ENCODE results near the gene MYOZ1. TPM values are rescaled to one million over a fixed set of nuclear protein-coding genes. Genes with fewer than 3 reads are reported as not detected.

MYOZ1 gene
- total RNA-seq, 1 experiment from 2014 or later: 2.4 TPM

- TF ChIP-seq CTCF (conservative IDR thresholded peaks at IDR 0.05): no peak
- H4K8ac ChIP-seq (replicated peaks; ENCODE audit: insufficient read length, low read depth, low read length): no peak overlapping the region
- no peak overlapping the region for H3K23ac ChIP-seq (ENCODE audit: insufficient read length, low read depth, low read length)
- Mint-ChIP-seq H3K4me3 (peak overlapping the region in 1 of 2 experiments; percentile 21; a peak in 2 of 5 replicates), H3K4me1 (peaks cover 30 to 42% of the 10 kb centered on the region in 2 experiments), H3K36me3 (ENCODE audit: insufficient read depth in 1 of 3, low read depth in 3 of 3) (peaks cover 10 to 19% (median 12%) of the 10 kb centered on the region in 3 experiments), H3K27me3 (ENCODE audit: low read depth) (no peaks in the 10 kb centered on the region), H3K9me3 (peaks cover 6 to 8% of the 10 kb centered on the region in 2 experiments), H3K27ac (peak overlapping the region in 1 of 3 experiments; percentile 62; a peak in 2 of 7 replicates)
- no peak overlapping the region for H3K27ac ChIP-seq (ENCODE audit: insufficient read length, low read depth, low read length)
- H3K27me3 ChIP-seq (ENCODE audit: insufficient read depth, low read length): no peaks in the 10 kb centered on the region
- H3K56ac ChIP-seq (ENCODE audit: insufficient read length, low read depth, low read length): no peak overlapping the region
- H2BK20ac ChIP-seq (ENCODE audit: low read depth, low read length, poor library complexity, severe bottlenecking): no peak overlapping the region
- H3K4me2 ChIP-seq (ENCODE audit: insufficient read depth, insufficient read length, low read length): no peak overlapping the region
- WGBS (ENCODE audit: extremely low coverage, insufficient read length, low lambda C conversion rate): 100% methylated on average over 1 of the region's 3 CpGs
- DNase-seq: no peak
- H2AK5ac ChIP-seq (ENCODE audit: insufficient read length, low read length): no peak overlapping the region
- no peak overlapping the region for H3T11ph ChIP-seq (ENCODE audit: low read length)
- no peaks in the 10 kb centered on the region for H3K23me2 ChIP-seq (ENCODE audit: insufficient read length, low read depth, low read length, poor library complexity, severe bottlenecking)
- H2BK12ac ChIP-seq (ENCODE audit: insufficient read length, low read depth, low read length): no peak overlapping the region
- no peak overlapping the region for H2BK5ac ChIP-seq (ENCODE audit: insufficient read length, low read length)
- H3K79me2 ChIP-seq (ENCODE audit: insufficient read depth, low read length): peaks cover 6% of the 10 kb centered on the region; the same call in 1 of the 2 replicates
- no peak overlapping the region for H3K14ac ChIP-seq (ENCODE audit: insufficient read depth, low read length)
- H4K5ac ChIP-seq (ENCODE audit: insufficient read length, low read depth, low read length): no peak overlapping the region
- peaks cover 6% of the 10 kb centered on the region for H3K79me1 ChIP-seq (ENCODE audit: insufficient read depth, low read depth, low read length, poor library complexity, severe bottlenecking)
- no peak overlapping the region for H2AFZ ChIP-seq (ENCODE audit: low read length)
- no peak overlapping the region for H3K9ac ChIP-seq (ENCODE audit: extremely low read depth, insufficient read length, low read length)
- H3K18ac ChIP-seq (ENCODE audit: insufficient read length, low read depth, low read length): no peak overlapping the region
- H3K4me1 ChIP-seq (ENCODE audit: insufficient read depth, low read length): no peaks in the 10 kb centered on the region; the same call in 1 of the 2 replicates
- H2BK15ac ChIP-seq (ENCODE audit: low read depth, low read length): no peak overlapping the region
- H4K91ac ChIP-seq (ENCODE audit: insufficient read length, low read depth, low read length): no peak overlapping the region
- H3K4ac ChIP-seq (ENCODE audit: low read depth, low read length): no peak overlapping the region
- no peak overlapping the region for H2BK120ac ChIP-seq (ENCODE audit: low read depth, low read length, poor library complexity, severe bottlenecking)
- H4K20me1 ChIP-seq (ENCODE audit: control insufficient read depth, insufficient read depth, insufficient read length): no peaks in the 10 kb centered on the region
- H3K9me3 ChIP-seq (ENCODE audit: control insufficient read depth, low read depth, low read length): no peaks in the 10 kb centered on the region
Measured at GRCh38 chr10:73589563-73590126, 51.6 kb downstream of the MYOZ1 start.
